Tibial nerve (tissue), 4 donors: ENCODE results near the gene CTNNA3.

Experiments
- CTCF ChIP-seq, 5 experiments: fragments of 200-600 bp in 3 of 5; fragments of 450-650 bp in 2 of 5; sonication (generic) in 3 of 5; IDR thresholded peaks; one replicate each; pipeline ENCODE4 v1.5.1; 2016 to 2019; ENCODE audit warnings: antibody characterized with exemption in 5 of 5, mild to moderate bottlenecking in 3 of 5, moderate library complexity in 2 of 5
- EP300 ChIP-seq, 2 donors: sonication (generic); formaldehyde crosslinking; IDR thresholded peaks; one replicate each; pipeline ENCODE4 v1.6.1; 2017; ENCODE audit warnings: antibody characterized with exemption in 2 of 2, mild to moderate bottlenecking in 1 of 2
- POLR2A ChIP-seq, 2 donors: fragments of 450-650 bp; IDR thresholded peaks; one replicate each; pipeline ENCODE4 v1.6.1; 2017; ENCODE audit warnings: antibody characterized with exemption in 2 of 2, mild to moderate bottlenecking in 2 of 2, moderate library complexity in 2 of 2

GRCh38 chr10:67521546-67521945 lies 174.4 kb downstream of the CTNNA3 start:
- TF ChIP-seq POLR2A (IDR thresholded peaks at IDR 0.05) (no peak), EP300 (IDR thresholded peaks at IDR 0.05) (no peak), CTCF (IDR thresholded peaks at IDR 0.05) (no peak)
